GM13976 (cell line): ENCODE data around the gene CALU.

Source experiments
- DNase-seq: peaks from one replicate; pipeline ENCODE4 v3.0.0; 2012; ENCODE audit warnings: low spot score
- in situ Hi-C: fragments of 300-500 bp; cut with MboI; formaldehyde crosslinking; loops from one replicate; pipeline ENCODE4 v1.12.0; 2022; ENCODE audit warnings: low sequenced_read_pairs, mixed read lengths, inconsistent platforms; ENCODE audit not compliant: unreplicated experiment
- TF ChIP-seq, protein P1 (sequence below): IDR thresholded peaks from 2 replicates; pipeline ENCODE4 v1.5.1; 2012; ENCODE audit warnings: borderline replicate concordance, mild to moderate bottlenecking; ENCODE audit not compliant: insufficient read depth; ENCODE audit errors: extremely low read depth, missing control alignments, control extremely low read depth

The CALU gene

GRCh38 chr7:128708235-128708634, 30.9 kb upstream of the CALU start:
- in situ Hi-C loops, result no loop called here
- TF ChIP-seq, protein P1, sequence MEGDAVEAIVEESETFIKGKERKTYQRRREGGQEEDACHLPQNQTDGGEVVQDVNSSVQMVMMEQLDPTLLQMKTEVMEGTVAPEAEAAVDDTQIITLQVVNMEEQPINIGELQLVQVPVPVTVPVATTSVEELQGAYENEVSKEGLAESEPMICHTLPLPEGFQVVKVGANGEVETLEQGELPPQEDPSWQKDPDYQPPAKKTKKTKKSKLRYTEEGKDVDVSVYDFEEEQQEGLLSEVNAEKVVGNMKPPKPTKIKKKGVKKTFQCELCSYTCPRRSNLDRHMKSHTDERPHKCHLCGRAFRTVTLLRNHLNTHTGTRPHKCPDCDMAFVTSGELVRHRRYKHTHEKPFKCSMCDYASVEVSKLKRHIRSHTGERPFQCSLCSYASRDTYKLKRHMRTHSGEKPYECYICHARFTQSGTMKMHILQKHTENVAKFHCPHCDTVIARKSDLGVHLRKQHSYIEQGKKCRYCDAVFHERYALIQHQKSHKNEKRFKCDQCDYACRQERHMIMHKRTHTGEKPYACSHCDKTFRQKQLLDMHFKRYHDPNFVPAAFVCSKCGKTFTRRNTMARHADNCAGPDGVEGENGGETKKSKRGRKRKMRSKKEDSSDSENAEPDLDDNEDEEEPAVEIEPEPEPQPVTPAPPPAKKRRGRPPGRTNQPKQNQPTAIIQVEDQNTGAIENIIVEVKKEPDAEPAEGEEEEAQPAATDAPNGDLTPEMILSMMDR, result no peak
- DNase-seq, result no peak

GRCh38 chr7:128708824-128709223, 30.3 kb upstream of the CALU start:
- in situ Hi-C loops, result no loop called here
- TF ChIP-seq, protein P1, result no peak
- DNase-seq, result no peak

DNA sequence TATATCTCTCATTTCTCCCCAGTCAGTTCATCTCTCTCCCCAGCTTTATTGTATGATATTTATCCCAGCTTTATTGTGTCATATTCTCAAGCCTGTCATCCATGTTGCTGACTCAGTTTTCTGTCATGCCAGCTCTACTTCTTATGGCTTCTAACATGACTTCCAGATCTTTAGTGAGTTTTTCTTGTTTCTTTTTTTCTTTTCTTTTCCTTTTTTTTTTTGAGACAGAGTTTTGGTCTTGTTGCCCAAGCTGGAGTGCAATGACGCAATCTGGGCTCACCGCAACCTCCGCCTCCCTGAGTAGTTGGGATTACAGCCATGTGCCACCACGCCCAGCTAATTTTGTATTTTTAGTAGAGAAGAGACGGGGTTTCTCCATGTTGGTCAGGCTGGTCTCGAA, 28.7 kb upstream of the CALU start:
- TF ChIP-seq, protein P1, result no peak
- in situ Hi-C loops, result no loop called here
- no peak for DNase-seq

GRCh38 chr7:128713794-128714193, 25.4 kb upstream of the CALU start:
- DNase-seq, result no peak
- TF ChIP-seq, protein P1, result no peak
- in situ Hi-C loops, result no loop called here

- in situ Hi-C loops, result no loop called here
- no peak for DNase-seq
- TF ChIP-seq, protein P1, result no peak
Measured at GRCh38 chr7:128714701-128715495, 24.3 kb upstream of the CALU start.

DNA sequence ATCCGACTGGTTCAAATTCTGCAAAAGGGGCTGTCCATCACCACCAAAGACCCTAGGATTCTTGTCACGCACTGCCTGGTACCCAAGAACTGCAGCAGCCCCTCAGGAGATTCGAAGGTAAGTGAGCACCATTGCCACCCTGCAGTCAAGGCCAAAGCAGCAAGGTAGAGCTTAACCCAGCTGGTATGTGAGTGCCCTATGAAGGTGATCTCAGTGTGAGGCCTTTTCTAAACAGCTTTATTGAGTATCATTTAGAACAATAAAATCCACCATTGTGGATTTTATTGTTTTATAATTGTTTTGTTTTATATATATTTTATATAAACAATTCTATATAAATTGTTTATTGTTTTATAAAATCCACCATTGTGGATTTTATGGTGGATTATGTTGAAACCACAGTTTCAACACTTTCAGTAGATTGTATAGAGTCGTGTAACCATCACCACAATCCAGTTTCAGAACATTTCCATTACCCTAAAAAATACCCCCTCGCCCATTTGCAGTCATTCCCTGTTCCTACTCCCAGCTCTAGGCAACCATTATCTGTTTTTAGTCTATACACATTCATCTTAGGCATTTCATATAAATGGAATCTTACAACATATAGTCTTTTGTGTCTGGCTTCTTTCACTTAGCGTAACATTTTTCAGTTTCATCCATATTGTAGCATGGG, 20.1 kb upstream of the CALU start:
- TF ChIP-seq, protein P1, result no peak
- in situ Hi-C loops, result no loop called here
- DNase-seq, result no peak

DNA sequence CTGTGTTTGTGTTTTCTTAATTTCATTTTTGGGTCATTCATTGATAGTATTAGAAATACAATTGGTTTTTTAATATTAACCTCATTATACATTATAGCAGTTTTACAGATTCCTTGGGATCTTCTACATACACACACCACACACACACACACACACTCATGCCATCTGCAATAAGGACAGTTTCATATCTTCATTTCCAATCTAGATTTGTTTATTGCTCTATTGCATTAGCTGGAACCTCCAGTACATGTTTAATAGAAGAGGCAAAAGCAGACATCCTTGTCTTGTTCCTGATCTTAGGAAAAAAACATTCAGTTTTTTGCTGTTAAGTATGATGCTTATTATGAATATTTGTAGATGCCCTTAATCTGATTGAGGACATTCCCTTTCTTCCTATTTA, 17.8 kb upstream of the CALU start:
- TF ChIP-seq, protein P1, result no peak
- no peak for DNase-seq
- in situ Hi-C loops, result no loop called here
